ENCODE data around the gene GREM2.

DNA sequence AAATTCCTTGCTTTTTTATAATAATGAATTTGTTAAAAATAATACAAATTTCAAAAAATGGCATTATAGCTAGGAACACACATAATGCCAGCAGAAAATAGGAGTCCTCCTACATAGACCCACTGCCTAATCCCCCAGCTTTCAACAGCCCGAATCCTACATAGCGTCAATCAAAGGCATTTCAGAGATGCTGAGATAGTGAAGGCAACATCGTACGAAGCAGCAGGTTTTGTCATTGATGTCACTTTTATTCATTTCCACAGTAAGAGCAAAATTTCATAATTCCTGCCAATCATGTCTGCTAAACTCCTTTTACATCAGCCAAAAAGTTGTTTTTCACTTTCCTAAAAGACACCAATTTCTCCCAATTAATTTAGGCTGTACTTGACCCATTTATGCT is 94.1 kb downstream of the GREM2 start:
- TF ChIP-seq, protein P1, sequence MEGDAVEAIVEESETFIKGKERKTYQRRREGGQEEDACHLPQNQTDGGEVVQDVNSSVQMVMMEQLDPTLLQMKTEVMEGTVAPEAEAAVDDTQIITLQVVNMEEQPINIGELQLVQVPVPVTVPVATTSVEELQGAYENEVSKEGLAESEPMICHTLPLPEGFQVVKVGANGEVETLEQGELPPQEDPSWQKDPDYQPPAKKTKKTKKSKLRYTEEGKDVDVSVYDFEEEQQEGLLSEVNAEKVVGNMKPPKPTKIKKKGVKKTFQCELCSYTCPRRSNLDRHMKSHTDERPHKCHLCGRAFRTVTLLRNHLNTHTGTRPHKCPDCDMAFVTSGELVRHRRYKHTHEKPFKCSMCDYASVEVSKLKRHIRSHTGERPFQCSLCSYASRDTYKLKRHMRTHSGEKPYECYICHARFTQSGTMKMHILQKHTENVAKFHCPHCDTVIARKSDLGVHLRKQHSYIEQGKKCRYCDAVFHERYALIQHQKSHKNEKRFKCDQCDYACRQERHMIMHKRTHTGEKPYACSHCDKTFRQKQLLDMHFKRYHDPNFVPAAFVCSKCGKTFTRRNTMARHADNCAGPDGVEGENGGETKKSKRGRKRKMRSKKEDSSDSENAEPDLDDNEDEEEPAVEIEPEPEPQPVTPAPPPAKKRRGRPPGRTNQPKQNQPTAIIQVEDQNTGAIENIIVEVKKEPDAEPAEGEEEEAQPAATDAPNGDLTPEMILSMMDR (conservative IDR thresholded peaks at IDR 0.05; ENCODE audit: low read length), result no peak
- no peak for TF ChIP-seq EZH2phosphoT487 (IDR thresholded peaks at IDR 0.05; ENCODE audit: borderline replicate concordance)

Measured in Loucy (cell line).